ENCODE measurements around the gene PRKCG. TPM values are rescaled to one million over a fixed set of nuclear protein-coding genes. Genes with fewer than 3 reads are reported as not detected.

Gene PRKCG
- total and polyA plus RNA-seq, 2 of the 8 experiments (the other 6 are each of a cell fraction or from before 2014, with no cell fraction given) = 6.1 to 10.6 TPM

GRCh38 chr19:53910170-53910518, 28.1 kb downstream of the PRKCG start:
- H3K27ac ChIP-seq (ENCODE audit: low read depth, low read length) = no peak overlapping the region
- no peak overlapping the region for H2AFZ ChIP-seq (ENCODE audit: low read length)
- no peak overlapping the region for H2BK20ac ChIP-seq (ENCODE audit: low read length)
- DNase-seq (ENCODE audit: low read depth in 1 of 2, low spot score in 2 of 2) (peak in 1 of 2 experiments; percentile 67), FAIRE-seq (no peak)
- peak overlapping the region; percentile 75 to 95 for H3K4me2 ChIP-seq (ENCODE audit: insufficient read depth in 1 of 2, low read depth in 2 of 2, low read length in 2 of 2)
- no peak overlapping the region for H3K14ac ChIP-seq (ENCODE audit: insufficient read length)
- H3K36me3 ChIP-seq (ENCODE audit: control insufficient read depth in 2 of 4, insufficient read depth in 4 of 4, low read length in 3 of 4) = peaks cover 0 to 6% (median 0%) of the 10 kb centered on the region in 4 experiments; a peak in 1 of 8 replicates
- no peak overlapping the region for H2AK5ac ChIP-seq (ENCODE audit: low read depth, low read length)
- no peak overlapping the region for H2BK12ac ChIP-seq (ENCODE audit: low read depth, low read length)
- no peak overlapping the region for H3K56ac ChIP-seq (replicated peaks; ENCODE audit: insufficient read length, low read depth, low read length)
- H3K23me2 ChIP-seq (ENCODE audit: low read depth, low read length) = peaks cover 22% of the 10 kb centered on the region
- H4K5ac ChIP-seq (ENCODE audit: insufficient read length, low read depth, low read length) = no peak overlapping the region
- no peak overlapping the region for H4K8ac ChIP-seq (ENCODE audit: extremely low read depth, insufficient read depth, low read length)
- H2BK120ac ChIP-seq (replicated peaks; ENCODE audit: low read depth, low read length) = no peak overlapping the region
- no peak overlapping the region for H3K23ac ChIP-seq (ENCODE audit: insufficient read length)
- H3K18ac ChIP-seq (ENCODE audit: extremely low read depth, low read length) = peak overlapping the region; percentile 60; the same call in 1 of the 2 replicates
- ChIA-PET CTCF (ENCODE audit: partially characterized antibody) (interaction anchor here (0.8 to 4.9 kb wide), 11 partner anchors 10 to 186 kb away, joined by 3 to 52 read pairs (median 5); partner anchors contain the start of gene MYADM), POLR2A (ENCODE audit: partially characterized antibody) (interaction anchor here (0.8 to 1.7 kb wide), 6 partner anchors 11 to 71 kb away, joined by 3 to 7 read pairs (median 4); no protein-coding TSS in a partner anchor)
- H3K9me3 ChIP-seq (ENCODE audit: insufficient read depth in 2 of 2, low read depth in 1 of 2, low read length in 1 of 2) = no peaks in the 10 kb centered on the region
- TF ChIP-seq CHD2 (IDR thresholded peaks at IDR 0.05; ENCODE audit: low read length) (0 out of 2 replicates have a peak, but pooled peaks have one; percentile 10), CHD1 (IDR thresholded peaks at IDR 0.05; ENCODE audit: low read depth, low read length) (no peak), POLR2A (IDR thresholded peaks at IDR 0.05; ENCODE audit: control extremely low read depth in 1 of 2, low read depth in 2 of 2, low read length in 2 of 2) (0 out of 3 replicates have a peak, but pooled peaks of 1 of the 2 experiments have one; percentile 21), SIX5 (IDR thresholded peaks at IDR 0.05; ENCODE audit: low read depth, low read length) (no peak), SIN3A (conservative IDR thresholded peaks at IDR 0.05 in 1 of 2, IDR thresholded peaks at IDR 0.05 in 1 of 2; ENCODE audit: low read depth in 1 of 2, low read length in 2 of 2) (0 out of 4 replicates have a peak, but pooled peaks of 1 of the 2 experiments have one; percentile 4)
- no peak overlapping the region for H4K91ac ChIP-seq (replicated peaks; ENCODE audit: insufficient read length, low read length)
- peak overlapping the region; percentile 75 to 98 (median 84) for H3K4me3 ChIP-seq (ENCODE audit: extremely low read depth in 1 of 4, insufficient read depth in 2 of 4, low read depth in 3 of 4, low read length in 4 of 4)
- WGBS, 2 experiments (ENCODE audit: extremely low coverage in 1 of 2, insufficient coverage in 1 of 2, insufficient read length in 1 of 2, insufficient replicate concordance in 2 of 2, low coverage in 1 of 2, low lambda C conversion rate in 2 of 2, missing lambda C conversion rate in 1 of 2) = 0% methylated on average over 10 of the region's 13 CpGs; no CpG with 5 or more reads in 1 of the 2 experiments
- peaks cover 0 to 18% of the 10 kb centered on the region in 2 experiments; a peak in 3 of 4 replicates for H3K79me2 ChIP-seq (ENCODE audit: control insufficient read depth in 1 of 2, insufficient read depth in 2 of 2, low read length in 2 of 2)
- peak overlapping the region in 1 of 4 experiments; percentile 36; a peak in 2 of 7 replicates for H3K9ac ChIP-seq (replicated peaks in 1 of 4; ENCODE audit: extremely low read depth in 1 of 4, low read depth in 3 of 4, low read length in 3 of 4)
- no peak overlapping the region for H2BK5ac ChIP-seq (ENCODE audit: low read depth, low read length)
- no peak overlapping the region for H2BK15ac ChIP-seq (ENCODE audit: low read length)
- no peak overlapping the region for H3K4ac ChIP-seq (replicated peaks; ENCODE audit: insufficient read length, low read depth, low read length)
- H4K20me1 ChIP-seq (replicated peaks in 1 of 2; ENCODE audit: control insufficient read depth in 1 of 2, insufficient read depth in 2 of 2, low read length in 2 of 2) = peaks cover 6 to 10% of the 10 kb centered on the region in 2 experiments
- H3K79me1 ChIP-seq (ENCODE audit: low read depth, low read length) = peaks cover 6% of the 10 kb centered on the region
- H3K4me1 ChIP-seq (replicated peaks in 1 of 4; ENCODE audit: control insufficient read depth in 3 of 4, insufficient read depth in 4 of 4, low read length in 3 of 4) = peaks cover 0 to 14% (median 4%) of the 10 kb centered on the region in 4 experiments; a peak in 4 of 7 replicates
- peaks cover 0 to 23% (median 14%) of the 10 kb centered on the region in 4 experiments; a peak in 5 of 7 replicates for H3K27me3 ChIP-seq (replicated peaks in 1 of 4; ENCODE audit: control insufficient read depth in 3 of 4, extremely low read depth in 1 of 4, insufficient read depth in 3 of 4, low read length in 3 of 4)
